ENCODE results near the gene SPATC1L.
"Not testable (repeated sequence)": the region's sequence is repeated elsewhere in the genome, so short reads cannot be mapped to it uniquely, and the experiment has no call there.

Gene SPATC1L

DNA sequence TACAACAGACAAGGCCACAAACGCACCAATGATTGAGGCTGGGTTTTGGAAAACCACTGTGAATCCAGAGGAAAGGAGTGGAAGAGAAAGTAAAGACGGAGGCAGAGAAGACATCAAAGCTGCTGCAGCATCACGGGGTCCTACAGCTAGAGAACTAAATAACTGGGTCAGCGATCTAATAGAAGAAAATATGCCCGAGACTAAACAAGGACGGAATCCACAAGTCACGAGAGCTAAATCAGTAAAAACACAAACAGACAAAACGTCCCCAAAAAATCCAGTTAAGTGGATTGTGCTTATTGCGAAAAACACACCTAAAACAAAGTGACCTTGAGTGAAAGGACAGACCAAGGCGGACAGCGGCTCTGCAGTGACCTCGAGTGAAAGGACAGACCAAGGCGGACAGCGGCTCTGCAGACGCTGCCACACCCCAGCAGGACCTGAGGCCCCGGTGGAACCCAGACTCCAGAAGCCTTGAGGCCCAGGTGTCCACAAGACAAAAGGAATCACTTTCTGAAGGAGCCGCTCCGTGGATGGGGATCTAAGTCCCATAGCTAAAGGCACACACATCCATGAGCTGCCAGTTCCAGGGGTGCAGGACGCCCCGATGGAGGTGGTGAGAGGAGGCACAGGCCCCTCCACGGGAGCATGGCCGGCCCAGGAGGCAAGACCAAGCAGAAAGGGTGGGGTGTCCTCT is 34.9 kb downstream of the SPATC1L start:
- DNase-seq, result no peak

DNA sequence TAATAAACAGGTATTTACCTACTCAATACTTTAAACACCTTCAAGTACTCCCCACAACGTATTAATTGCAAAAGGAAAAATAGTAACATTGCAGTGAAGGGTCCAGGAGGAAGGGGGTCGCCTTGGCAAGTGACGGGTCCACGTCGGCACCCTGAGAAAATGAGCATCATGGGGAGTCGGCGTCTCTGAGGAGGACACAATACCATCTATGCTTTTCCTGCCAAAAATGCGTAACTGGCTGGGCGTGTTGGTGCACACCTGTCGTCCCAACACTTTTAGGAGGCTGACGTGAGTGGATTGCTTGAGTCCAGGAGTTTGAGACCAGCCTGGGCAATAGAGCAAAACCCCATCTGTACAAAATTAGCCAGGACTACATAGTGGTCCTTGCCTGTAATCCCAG is 36.2 kb downstream of the SPATC1L start:
- DNase-seq, result no peak

DNA sequence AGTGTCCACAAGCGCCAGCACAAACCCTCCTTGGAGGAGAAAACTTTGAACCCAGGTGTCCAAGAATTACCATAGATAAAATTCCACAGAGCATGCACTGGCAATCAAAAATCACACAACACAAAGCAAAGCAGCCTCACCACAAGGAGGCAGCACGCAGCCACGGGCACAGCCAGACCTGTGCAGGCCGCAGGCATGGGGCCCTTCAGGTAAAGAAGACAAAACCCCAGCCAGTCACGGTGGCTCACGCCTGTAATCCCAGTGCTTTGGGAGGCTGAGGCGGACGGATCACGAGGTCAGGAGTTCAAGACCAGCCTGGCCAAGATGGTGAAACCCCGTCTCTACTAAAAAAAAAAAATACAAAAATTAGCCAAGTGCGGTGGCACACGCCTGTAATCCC is 36.8 kb downstream of the SPATC1L start:
- peak; percentile 72 for DNase-seq

DNA sequence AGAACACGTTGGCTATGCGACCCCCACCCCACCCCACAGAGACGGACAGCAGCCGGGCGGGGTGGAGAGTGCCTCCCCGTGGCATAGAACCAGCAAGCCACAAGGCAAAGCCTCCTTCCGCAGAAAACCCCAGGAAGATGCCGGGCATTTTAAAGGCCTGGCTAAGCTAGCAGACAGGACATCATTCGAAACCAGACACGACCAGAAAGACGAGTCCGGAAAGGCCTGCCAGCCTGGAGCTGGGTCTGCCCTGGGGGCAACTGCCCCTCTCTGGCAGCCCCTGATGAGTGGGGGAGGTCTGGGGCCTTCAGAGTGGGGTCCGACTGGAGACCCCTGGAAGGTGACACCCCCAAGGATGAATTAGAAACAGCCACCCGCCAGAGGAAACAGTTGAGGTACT is 37.4 kb downstream of the SPATC1L start:
- DNase-seq, result no peak

DNA sequence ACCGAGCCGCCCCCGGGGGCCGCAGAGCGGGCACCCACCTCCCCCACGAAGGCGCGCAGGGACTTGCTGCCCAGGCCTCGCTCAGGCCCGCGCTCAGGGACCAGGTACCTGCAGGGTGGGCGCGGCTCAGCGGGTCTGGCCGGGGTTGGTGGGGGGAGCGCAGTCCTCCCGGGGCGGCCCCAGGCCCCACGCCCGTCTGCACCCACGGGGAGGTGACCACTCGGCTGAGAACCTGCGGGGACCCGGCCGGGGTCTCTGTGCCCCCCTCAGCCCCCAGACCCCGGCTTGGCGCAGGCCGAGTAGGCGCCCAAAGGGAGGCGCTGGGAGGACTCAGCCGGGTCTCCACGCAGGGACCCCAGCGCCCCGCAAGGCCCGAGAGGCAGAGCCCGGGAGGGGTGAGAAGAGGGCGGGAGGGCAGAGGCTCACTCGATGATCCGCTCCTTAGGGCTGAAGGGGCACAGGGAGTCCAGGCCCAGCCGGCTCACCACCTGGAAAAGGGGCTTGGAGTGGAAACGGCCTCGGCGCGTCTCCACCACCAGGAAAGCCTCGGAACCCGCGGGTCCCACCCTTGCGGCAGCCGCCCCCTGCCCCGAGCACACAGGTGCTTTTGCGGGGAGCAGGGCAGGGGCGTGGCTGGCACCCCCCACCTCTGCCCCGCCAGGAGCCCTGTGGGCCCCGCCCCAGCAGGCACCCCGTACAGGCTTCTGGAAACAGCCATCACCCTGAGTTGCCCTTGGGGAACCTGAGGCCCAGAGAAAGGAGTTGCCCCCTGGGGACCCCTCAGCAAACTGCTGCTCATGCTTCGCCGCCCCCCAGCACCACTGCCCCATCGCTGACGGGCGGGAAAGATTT is 38.2 kb downstream of the SPATC1L start:
- no peak for DNase-seq

DNA sequence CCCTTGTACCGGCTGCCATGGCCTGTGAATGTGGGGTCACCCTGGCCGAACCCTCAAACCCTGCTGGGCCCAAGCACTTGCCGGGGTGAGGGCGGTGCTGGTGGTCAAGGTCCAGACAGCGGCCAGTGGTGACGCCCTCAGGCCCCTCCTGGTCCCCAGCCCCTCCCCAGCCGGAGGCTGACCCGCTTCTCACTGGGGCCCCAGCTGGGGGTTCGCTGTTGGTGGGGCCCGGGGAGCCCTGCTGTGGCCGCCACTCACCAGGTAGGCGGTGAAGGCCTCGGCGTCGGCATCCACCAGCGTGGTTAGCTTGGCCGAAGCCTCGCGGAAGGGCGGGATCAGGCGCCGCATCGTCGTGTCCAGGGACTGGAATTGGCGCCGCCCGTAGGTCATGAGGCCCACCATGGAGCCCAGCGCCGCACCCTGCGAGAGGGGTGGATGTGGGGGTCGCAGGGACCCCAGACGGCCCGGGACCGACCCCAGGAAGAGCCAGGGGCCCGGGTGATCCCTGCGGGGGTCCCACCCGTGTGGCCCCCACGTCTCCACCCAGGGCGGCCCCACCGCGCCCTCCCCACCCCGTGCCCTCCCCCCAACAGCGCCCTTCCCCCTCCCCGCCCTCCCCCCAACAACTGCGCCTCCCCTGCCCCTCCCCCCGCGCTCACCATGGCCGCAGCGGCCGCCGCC is 39.0 kb downstream of the SPATC1L start:
- DNase-seq, result no peak

DNA sequence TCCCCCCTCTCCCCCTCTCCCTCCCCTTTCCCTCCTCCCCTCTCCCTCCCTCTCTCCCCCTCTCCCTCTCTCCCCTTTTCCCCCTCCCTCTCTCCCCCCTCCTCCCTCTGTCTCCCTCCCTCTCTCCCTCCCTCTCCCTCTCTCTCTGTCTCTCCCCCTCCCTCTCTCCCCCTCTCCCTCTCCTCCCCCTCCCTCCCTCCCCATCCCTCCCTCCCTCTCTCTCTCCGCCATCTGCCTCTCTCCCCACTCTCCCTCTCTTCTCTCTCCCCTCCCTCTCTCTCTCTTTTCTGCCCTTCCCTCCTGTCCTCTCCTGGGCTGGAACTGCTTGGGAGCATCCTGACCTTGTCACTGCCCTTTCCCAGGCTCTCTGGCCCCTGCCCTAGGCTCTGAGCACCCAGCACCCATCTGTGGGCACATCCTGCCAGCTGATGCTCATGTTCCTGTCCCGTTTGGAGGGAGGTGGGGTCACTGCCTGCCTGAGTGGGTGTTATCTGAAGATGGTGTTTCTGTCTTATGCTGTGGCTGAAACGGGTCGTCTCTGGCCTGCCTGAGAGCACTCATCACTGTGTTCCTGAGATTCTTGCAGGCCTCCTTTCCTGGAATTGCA is 39.7 kb downstream of the SPATC1L start:
- DNase-seq, result peak; percentile 28

DNA sequence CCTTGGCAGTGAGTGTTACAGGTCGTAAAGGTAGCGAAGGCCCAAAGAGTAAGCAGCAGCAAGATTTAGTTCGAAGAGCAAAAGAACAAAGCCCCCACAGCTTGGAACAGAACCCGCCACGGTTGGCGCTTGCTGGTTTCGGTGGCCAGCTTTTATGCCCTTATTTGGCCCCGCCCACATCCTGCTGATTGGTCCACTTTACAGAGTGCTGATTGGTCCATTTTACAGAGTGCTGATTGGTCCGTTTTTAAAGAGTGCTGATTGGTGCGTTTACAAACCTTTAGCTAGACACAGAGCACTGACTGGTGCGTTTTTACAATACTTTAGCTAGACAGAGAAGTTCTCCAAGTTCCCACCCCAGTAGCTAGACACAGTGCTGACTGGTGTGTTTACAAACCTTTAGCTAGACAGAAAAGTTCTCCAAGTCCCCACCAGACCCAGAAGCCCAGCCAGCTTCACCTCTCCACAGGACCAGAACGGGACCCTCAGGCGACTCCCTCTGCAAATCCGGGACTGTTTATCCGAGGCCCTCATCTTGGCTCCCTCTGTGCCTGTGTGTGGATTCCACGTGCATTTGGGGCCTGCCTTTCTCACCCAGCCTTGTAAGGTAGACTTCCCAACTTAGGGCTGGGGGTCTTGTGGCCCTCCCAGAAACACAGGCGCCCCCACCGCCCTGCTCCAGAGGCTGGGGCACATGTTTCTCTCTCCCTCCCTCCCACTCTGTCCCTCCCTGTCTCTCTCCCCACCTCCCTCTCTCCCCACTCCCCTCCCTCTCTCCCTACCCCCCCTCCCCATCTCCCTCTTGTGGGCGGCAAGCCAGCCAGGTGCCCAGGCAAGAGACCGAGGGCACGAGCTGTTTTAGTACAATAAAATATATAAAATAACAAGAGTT is 41.4 kb downstream of the SPATC1L start:
- peak; percentile 28 for DNase-seq

DNA sequence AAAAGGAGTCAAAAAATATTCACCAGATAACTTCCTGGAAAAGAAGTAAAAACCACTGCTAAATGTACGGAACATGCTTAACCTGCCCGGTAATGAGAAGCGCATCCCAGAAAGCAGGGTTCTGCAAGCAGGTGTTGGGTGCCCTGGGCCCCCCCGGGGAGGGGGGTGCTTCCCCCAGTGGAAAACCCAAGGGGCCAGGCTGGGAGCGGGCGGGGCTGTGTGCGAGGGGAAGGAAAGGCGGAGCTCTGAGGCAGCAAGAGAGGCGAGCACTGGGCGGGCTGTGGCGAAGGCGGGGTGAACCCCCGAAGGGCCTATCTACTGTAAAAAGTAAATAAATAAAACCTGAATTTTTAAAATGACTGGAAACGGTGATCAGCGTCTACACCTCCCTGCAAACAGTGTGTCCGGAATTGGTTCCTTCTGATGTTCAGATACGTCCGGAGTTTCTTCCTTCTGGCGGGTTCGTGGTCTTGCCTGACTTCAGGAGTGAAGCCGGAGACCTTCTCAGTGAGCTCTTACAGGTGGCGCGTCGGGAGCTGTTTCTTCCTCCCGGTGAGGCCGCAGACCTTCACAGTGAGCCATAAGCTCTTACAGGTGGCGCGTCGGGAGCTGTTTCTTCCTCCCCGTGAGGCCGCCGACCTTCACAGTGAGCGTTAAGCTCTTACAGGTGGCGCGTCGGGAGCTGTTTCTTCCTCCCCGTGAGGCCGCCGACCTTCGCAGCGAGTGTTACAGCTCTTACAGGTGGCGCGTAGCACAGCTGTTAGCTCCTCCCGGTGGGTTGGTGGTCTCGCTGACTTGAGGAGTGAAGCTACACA is 42.3 kb downstream of the SPATC1L start:
- no peak for DNase-seq

DNA sequence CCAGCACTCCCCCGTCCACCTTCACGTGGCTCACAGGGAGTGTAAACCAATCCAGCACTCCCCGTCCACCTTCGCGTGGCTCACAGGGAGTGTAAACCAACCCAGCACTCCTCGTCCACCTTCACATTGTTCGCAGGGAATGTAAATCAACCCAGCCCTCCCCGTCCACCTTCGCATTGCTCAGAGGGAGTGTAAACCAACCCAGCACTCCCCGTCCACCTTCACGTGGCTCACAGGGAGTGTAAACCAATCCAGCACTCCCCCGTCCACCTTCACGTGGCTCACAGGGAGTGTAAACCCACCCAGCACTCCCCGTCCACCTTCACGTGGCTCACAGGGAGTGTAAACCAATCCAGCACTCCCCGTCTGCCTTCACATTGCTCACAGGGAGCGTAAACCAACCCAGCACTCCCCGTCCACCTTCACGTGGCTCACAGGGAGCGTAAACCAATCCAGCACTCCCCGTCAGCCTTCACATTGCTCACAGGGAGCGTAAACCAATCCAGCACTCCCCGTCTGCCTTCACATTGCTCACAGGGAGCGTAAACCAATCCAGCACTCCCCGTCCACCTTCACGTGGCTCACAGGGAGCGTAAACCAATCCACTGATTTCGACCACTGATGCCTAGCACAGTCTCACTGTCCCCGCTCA is 43.8 kb downstream of the SPATC1L start:
- not testable (repeated sequence) for DNase-seq

DNA sequence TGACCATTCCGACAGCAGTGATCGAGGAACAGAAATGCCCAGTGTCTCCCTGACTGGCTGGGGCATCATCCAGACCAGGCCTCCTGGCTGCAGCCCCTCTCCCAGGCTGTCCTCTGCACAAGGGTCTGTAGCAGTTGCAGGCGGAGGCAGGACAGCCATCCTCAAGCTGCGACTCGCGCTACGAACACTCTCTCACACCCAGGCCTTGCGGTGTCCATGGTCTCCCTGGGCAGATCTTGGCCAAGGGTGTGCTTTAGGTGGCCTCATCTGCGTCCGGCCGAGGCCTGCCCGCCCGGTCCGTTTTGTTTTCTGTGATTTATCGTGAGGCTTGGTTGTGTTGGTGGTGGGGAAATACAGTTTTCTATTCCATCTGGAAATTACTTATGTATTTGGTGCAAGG is 44.6 kb downstream of the SPATC1L start:
- no peak for DNase-seq

DNA sequence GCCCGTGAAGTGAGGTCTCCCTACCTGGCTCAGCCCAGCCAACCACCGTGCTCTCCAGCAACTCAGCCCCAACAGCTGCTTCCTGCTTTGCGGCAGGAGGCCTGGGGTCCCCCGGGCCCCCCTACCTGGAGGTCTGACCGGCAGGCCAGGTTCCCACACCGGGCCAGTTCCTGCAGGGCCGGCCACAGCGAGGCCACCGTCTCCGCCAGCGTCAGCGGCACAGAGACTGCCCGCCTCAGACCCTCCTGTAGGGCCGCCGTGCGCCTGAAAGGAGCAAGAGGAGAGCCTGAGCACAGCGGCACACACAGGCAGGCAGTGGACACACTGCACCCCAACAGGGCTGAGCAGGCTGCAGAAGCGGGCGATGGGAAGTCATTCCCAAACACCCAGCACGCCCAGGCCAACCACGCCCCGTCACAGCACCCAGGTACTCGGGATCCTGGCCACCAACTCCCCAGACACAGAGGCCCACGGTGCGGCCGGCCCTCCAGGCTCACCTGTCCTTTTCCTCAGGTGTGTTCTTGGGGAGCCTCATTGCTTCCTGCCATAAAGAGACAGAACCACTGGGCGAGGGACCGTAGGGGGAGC is 45.8 kb downstream of the SPATC1L start:
- DNase-seq, result no peak

DNA sequence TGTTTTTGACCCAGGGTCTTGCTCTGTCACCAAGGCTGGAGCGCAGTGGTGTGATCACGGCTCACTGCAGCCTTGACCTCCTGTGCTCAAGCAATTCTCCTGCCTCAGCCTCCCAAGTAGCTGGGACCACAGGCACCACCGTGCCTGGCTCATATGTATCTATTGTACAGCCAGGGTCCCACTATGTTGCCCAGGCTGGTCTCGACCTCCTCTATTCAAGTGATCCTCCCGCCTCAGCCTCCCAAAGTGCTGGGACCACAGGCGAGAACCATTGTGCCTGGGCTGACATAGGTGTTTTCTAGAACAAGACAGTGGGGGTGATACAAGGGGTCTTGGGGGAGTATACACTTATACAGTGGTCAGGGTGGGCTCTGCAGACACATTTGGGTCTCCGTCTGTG is 46.4 kb downstream of the SPATC1L start:
- no peak for DNase-seq

DNA sequence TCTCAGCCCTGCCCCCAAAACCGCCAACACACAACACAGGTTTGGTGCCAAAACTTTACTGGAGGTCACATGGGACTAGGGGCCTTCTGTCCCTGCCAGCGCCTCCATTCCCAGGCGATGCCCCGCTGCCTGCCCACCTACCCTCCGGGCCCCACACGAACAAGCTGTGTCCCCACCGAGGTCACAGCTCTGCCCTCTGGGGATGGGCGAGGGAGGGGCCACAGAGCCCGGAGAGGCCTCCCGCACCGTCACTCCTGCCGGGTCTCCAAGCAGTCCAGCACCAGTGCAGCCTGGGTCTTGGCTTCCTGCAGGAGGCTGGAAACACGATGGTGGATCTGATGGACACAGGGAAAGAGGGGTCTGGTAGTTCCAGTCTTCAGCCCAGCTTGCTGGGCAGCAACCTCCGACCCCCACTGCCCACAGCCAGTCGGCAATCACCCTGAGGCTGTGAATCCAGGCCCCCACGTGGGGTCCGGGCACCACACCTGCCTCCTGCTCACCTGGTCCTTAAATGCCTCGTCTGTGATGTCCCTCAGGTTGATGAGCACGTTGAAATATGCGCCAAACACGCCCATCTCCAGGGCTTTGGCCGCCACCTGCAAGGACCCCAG is 47.4 kb downstream of the SPATC1L start:
- DNase-seq, result no peak

DNA sequence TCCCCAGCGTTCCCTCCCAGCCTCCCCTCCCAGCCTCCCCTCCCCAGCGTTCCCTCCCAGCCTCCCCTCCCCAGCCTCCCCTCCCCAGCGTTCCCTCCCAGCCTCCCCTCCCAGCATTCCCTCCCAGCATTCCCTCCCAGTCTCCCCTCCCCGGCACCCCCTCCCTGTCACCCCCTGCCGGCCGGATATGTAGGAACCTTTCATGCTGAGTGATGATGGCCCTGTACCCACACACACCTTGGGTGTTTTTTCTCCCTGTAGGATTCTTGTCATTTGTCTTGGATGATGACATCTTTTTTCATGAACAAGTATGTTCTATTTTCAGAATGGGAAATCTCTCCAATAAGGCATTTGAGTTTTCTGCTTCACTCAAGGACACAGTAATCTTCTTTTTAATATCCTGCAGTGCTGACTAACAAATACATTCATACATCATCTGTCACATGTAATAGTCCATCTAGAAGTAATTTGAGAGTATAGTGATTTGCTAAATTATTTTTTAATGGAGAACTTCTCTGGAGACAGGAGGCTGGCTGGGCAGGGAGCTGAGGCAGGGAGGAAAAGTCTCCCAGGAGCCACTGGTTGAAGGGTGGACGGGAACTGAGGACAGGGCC is 48.4 kb downstream of the SPATC1L start:
- no peak for DNase-seq

DNA sequence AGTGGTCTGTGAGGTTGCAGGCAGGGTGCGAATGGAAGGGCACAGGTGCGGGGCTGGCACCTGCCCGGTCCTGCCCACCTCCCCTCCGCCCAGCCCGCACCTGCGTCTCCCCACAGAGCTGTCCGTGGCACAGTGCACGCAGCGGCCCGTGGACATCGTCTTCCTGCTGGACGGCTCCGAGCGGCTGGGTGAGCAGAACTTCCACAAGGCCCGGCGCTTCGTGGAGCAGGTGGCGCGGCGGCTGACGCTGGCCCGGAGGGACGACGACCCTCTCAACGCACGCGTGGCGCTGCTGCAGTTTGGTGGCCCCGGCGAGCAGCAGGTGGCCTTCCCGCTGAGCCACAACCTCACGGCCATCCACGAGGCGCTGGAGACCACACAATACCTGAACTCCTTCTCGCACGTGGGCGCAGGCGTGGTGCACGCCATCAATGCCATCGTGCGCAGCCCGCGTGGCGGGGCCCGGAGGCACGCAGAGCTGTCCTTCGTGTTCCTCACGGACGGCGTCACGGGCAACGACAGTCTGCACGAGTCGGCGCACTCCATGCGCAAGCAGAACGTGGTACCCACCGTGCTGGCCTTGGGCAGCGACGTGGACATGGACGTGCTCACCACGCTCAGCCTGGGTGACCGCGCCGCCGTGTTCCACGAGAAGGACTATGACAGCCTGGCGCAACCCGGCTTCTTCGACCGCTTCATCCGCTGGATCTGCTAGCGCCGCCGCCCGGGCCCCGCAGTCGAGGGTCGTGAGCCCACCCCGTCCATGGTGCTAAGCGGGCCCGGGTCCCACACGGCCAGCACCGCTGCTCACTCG is 52.2 kb downstream of the SPATC1L start:
- no peak for DNase-seq

DNA sequence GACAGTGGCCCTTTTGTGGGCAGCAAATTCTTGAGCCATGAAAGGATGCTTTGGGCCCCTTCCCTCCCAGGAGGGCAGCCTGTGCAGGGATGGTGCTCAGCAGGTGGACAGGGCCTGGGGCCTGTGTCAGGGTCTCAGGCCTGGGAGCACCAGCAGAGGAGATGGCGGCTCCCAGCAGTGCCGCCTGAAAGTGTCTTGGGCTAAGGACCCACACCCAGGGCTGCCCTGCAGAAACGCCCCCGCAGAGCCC is 52.7 kb downstream of the SPATC1L start:
- no peak for DNase-seq

DNA sequence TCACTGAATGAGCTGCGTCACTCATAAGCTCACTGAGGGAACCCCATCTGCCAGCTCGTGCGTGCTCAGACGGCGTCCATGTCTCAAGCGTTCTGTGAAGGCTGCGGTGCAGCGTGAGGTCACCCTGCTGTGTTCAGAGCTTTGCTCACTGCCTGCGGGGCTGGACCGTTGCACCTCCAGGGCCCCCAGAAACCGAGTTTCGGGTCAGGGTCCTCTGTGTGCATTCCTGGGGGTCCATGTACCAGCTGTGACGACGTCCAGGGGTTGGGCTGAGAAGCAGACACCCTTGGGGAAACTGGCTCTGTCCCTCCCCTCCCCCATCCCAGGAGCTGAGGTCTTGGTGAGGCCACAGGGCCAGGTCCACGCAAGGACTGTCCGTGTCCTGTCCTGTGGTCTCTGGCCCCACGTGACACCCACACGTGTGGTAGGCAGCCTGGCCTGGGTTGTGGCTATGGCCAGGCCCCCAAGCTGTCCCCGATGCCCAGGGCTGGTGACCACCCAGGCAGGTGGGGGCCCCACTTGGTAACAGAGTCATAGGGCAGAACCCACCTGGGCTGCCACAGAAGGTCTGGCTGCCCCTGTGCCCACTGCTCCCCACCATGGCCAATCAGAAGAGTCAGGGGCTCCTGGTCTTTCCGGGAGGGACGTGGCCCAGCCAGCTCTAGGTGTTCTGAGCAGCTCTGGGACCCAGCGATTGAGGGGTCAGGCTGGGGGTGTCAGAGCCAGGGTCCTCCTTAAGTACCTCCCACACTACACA is 53.2 kb downstream of the SPATC1L start:
- DNase-seq, result no peak

All from activated CD4-positive, alpha-beta T cell treated with anti-CD3 and anti-CD28 coated beads for 48 hours (primary cell).